Stimulated activated CD4-positive, alpha-beta T cell treated with anti-CD3 and anti-CD28 coated beads, Interleukin-2, amount 100 ng/mL, for 4 hours (primary cell): ENCODE results near the gene IL34.
"Not testable (repeated sequence)": the region's sequence is repeated elsewhere in the genome, so short reads cannot be mapped to it uniquely, and the experiment has no call there.

Source experiments
- DNase-seq: peaks from one replicate; pipeline ENCODE4 v3.0.0-alpha.2; 2020; ENCODE audit warnings: low read depth

The IL34 gene

DNA sequence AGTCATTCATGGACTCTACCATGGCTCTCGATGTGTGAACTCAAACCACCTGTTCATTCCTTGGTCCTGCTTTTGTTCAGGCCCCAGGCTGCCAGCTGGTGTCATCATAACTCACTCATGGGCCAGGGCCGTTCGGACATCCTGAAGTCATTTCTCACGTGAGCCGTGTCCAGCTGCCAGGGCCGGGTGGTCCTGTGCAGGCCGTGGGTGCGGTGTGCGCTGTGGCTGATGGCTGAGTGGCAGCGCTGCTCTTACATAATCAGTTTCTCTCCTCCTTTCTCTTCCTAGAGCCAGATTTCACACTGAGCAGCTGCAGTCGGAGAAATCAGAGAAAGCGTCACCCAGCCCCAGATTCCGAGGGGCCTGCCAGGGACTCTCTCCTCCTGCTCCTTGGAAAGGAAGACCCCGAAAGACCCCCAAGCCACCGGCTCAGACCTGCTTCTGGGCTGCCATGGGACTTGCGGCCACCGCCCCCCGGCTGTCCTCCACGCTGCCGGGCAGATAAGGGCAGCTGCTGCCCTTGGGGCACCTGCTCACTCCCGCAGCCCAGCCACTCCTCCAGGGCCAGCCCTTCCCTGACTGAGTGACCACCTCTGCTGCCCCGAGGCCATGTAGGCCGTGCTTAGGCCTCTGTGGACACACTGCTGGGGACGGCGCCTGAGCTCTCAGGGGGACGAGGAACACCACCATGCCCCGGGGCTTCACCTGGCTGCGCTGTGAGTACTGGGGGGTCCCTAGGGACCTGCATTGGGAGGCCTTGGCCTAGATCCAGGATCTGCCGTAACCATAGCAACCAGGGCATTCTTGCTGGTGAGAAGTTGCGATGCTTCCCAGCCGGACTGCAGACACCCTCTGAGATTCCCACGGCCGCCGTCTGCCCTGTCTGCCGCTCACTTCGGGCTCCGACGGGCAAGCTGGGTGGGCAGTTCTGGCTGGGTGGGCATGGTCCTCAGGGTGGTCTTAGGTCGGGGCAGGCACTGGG, at the start of gene IL34:
Gene IL34 (plus strand): TSS at position 300 of the 982 bp plus-strand sequence. CDS start 389 bp downstream, at position 689.
- DNase-seq, result no peak

DNA sequence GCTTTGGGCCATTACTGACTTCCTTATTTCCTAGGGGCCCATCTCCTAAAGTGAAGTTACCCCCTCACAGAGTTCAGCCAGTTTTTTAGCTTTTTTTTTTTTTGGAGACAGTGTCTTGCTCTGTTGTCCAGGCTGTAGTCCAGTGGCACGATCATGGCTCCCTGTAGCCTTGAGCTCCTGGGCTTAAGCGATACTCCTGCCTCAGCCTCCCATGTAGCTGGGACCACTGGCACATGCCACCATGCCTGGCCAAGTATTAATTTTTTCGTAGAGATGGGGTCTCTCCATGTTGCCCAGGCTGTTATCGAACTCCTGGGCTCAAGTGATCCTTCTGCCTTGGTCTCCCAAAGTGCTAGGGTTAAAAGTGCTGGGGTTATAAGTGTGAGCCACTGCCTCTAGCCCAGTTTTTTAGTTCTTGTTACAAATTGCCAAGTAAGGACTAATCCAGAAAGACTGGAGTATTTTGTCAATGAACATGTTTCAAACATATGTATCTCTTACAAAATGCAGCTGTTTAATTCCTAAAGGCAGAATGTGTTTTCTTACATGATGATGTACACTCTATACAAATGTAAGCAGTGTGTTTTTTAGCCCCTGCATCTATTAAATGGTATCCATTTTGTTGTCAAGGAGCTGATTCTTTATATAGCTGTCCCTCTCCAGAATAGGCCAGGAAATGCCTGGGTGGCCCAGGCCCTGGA, 49.1 kb upstream of the IL34 start:
- DNase-seq, result no peak

DNA sequence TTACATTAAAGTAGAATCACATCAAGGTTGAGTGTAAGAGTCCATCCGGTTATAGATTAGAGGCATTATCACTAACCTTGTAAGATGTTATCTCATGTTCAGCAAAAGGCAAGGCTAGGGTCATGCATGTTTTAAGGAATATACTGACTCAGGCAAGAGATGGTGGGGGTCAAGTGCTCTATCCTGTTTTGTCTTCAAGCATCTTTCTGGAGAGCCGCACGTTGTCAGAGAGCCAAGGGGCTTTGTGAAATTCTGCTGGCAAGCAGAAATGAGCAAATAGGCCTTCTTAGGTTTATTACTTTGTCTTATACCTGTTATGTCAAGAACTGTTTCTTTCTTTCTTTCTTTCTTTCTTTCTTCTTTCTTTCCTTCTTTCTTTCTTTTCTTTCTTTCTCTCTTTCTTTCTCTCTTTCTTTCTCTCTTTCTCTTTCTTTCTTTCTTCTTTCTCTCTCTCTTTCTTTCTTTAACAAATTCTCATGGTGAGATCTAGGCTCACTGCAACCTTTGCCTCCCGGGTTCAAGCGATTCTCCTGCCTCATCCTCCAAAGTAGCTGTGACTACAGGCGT, 47.3 kb upstream of the IL34 start:
- no peak for DNase-seq

DNA sequence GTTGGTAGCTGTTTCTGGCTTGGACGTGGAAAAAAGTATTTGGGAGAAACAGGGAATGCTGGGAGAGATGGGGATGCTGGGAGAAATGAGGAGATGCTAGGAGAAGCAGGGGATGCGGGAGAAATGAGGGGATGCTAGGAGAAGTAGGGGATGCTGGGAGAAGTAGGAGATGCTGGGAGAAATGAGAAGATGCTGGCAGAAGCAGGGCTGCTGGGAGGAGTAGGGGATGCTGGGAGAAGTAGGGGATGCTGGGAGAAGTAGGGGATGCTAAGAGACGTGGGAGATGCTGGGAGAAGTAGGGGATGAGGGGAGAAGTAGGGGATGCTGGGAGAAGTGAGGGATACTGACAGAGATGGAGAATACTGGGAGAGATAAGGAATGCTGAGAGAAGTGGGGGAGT, 45.6 kb upstream of the IL34 start:
- no peak for DNase-seq

DNA sequence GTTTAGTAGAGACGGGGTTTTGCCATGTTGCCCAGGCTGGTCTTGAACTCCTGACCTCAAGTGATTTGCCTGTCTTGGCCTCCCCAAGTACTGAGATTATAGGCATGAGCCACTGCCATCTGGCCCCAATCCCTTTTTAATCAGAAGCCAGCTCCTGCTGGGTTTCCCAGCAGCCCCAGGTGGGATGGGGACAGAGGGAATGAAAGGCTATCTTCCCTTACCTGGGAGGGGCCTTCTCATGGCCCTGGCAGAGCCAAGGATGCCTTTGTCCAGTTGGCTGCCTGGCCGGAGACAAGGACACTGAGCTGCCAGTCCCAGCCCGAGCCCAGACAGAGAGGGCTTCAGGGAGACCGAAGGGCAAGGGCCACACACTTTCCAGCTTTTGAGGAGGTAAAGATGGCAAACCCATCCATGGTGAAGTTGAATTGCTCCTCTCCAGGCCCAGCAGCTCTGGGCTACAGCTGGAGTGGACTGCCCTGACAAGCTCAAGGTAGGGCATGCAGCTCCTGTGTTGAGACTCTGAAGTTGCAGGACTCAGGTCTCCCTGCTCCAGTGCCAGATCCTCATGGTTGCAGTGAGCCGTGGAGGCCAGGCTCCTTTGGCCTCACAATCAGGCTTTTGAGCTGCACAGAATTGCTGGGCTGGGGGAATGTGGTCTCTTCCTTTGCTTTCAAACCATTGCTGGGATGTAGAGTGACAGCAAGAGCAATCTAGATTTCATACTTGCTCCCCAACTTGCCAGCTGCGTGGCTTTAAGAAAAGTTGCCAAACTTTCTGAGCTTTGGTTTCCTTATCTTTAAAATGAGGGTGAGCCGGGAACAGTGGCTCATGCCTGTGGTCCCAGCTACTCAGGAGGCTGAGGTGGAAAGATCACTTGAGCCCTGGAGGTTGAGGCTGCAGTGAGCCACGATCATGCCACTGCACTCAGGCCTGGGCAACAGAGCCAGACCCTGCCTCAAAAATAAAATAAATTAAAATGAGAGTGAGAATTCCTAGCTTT, 44.5 kb upstream of the IL34 start:
- DNase-seq, result no peak

DNA sequence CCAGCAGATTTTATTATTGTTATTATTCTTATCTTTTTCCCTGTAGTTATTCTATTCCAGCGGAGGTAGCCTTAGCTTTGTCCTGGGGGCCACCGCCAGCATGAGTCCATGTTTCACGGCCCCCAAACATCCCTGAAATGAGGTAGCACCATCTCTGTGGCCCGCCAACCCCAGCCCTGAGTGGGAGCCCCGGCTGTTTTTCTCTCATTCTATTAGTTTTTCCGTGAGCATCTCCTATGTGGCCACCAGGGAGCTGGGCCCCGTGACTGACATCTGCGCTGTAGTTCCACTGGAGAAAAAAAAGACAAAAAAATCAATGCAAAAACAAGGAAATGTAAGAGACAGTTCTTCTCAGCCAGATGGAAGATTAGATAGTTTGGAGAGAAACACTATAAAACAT, 43.5 kb upstream of the IL34 start:
- no peak for DNase-seq

DNA sequence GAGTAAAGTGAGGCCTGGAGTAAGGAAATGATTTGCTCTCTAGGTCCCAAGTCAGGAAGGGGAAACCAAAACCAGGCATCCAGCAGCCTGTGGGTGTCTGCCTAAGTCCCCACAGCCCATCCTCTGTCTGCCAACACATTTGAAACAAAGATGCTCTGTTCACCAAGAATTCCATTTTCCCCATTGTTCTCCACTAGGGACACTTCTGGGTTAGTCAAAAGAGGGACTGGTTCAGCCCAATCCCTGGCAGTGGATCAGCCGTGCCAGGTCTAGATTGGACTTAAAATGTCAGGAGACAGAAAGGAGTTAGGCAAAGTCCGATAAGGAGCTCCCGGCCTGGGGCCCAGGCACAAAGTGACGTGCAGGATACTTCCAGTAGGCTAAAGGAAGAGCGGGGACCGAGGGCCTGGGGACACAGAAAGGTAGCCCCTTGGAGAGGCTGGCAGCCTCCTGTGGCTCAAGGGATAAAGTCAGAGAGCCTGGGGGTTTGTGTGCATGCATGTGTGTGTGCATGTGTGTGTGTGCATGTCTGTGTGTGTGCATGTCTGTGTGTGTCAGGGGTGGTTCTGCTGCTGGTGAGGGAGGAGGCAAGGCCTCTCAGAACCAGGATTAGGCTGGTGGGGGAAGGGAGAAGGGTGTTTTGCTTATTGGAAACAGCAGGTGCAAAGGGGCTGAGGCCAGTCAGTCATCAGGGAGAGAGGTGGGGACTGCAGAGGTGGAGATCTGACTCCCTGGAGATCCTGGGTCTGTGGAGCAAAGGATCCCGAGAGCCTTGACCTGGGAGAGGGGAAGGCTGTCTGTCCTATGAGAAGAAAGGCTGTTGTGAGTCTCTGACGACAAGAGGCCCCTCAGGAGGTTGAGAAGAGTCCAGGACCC, 41.7 kb upstream of the IL34 start:
- DNase-seq, result no peak

DNA sequence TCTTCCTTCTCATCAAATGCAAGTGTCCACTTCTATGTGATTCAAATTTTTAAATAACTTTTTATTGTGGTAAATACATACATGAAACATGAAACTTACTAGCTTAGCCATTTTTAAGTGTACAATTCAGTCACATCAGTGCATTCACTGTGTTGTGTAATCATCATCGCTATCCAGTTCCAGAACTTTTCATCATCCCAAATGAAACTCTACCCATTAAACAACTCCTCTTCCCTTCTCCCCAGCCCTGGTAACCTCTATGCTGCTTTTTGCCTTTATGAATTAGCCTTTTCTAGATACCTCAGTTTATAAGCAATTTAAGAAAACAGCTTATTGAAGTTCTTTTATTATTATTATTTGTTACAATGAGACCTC, 41.1 kb upstream of the IL34 start:
- DNase-seq, result no peak

DNA sequence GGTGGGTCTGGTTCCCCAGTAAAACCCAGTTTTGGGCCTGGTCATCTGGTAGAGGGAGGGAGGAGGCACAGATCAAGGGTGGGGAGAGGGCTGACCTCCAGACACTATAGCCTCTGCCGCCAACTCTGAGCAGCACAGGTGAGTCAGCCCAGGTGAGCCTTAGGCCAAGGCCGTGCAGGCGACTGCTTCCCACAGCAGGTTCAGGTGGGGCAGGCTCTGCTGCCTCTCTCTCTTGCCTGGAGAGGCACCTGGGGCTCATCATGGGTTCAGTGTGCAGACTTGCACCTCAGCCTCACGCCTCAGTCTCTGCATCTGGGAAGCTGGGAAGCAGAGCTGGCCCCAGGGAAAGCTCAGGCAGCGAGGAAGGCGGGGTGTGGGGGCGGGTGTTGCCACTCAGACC, 37.8 kb upstream of the IL34 start:
- DNase-seq, result no peak

DNA sequence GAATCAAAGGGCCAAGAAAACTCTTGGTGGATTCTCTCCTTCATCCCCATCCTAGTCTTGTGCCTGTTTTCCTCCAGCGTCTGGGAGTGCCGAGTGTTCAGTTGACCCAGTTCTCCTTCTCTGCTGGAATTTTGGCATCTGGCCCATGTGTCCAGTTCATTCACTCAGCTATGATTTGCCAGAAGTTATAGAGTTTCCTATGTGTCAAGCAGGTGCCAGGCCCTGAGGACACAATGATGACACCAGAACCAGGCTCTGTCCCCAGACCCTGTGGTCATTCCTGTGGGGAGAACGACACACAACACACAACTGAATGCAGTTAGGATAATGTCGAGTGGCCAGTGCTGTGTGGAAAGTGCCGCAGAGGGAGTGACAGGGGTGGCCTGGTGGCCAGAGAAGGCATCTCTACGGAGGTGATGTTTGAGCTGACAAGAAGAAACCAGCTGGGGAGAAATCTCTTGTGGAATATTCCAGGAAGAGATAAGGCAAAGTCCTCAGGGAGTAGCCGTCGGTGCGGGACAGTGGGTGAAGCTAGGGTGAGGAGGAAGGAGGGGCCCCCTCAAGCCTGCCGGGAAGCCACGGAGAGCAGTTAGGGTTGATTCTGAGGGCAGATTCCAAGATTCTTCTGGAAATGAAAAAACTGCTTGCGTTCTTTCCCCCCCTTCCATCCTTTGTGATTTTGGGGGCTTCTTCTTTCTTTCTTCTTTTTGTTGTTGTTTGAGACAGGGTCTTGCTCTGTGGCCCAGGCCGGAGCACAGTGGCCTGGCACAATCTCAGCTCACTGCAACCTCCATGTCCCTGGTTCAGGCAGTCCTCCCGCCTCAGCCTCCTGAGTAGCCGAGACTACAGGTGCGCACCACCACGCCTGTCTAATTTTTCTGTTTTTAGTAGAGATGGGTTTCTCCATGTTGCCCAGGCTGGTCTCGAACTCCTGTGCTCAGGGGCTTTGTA, 35.8 kb upstream of the IL34 start:
- no peak for DNase-seq

DNA sequence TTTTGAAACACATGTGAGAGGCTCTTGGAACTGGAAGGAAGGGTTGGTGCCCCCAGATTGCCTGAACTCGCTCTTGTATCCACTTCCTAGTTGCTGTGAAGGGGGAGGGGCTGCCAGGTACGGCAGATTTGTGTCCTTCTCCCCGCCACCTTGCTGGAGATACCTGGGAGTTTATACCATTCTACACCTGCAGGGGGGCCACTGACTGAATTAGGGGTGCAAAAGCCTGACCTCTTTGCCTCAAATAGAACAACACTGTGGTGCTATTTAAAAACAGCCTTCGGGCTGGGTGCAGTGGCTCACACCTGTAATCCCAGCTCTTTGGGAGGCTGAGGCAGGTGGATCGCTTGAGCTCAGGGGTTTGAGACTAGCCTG, 35.1 kb upstream of the IL34 start:
- DNase-seq, result no peak

DNA sequence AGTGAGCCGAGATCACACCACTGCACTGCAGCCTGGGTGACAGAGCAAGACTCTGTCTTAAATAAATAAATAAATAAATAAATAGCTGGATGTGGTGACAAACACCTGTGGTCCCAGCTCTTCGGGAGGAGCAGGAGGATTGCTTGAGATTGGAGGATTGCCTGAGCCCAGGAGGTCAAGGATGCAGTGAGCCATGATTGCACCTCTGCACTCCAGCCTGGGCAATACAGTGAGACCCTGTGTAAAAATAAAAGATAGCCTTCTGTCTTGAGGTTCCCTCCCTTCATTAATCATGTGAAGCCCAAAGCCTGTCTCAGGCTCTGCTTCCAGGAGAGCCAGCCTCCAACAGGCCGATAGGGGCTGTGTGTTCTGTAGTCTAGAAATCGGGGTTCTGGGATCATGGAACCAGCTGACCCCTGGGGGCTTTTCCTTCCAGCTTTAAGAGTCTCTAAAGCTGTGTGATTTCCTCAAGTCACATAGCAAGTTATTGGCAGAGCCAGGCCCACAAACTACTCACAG, 34.5 kb upstream of the IL34 start:
- DNase-seq, result no peak

DNA sequence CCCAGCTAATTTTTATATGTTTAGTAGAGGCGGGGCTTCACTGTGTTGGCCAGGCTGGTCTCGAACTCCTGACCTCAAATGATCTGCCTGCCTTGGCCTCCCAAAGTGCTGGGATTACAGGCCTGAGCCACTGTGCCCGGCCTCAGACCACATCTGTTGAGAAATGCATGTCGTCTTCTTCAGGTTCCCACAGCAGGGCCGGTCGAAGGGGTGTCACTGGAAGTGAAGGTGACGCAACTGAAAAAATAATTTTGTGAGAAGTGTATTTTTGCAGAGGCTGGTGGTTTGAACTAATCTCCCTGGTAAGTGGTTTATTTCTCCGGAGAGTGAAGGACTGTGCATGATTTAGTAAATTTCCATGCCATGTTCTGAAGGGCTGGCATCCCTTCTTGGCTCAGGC, 33.4 kb upstream of the IL34 start:
- DNase-seq, result no peak

DNA sequence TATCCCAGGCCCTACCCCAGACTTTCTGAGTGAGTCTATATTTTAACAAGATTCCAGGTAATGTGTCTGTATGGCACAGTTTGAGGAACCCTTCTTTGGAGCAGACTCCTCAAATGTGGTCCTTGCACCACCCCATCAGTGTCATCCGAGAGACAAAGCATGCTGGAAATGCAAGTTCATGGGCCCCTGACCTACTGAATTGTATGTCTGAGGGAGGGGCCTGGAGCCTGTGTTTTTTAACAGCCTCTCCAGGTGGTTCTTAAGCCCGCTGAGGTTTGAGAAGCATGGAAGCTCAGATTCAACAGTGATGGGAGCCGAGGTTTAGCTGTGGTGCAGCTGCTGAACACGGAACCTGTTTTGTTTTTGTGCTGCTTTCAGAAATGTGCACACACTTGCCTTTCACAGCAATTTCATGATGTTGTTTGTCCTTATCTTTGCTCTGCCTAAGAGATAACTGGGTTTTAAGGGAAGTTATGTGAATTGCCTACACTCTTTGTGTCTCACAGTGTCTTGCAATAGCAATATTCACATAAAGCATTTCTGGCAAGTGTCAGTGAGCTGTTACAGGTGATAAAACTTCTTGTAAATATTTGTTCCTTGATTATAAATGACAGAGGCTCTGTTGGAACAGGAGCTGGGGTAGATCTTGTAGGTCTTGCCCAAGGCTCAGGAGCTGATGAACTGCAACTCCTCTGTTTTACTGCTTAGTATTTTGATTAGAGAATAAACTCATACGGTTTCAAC, 32.0 kb upstream of the IL34 start:
- no peak for DNase-seq

DNA sequence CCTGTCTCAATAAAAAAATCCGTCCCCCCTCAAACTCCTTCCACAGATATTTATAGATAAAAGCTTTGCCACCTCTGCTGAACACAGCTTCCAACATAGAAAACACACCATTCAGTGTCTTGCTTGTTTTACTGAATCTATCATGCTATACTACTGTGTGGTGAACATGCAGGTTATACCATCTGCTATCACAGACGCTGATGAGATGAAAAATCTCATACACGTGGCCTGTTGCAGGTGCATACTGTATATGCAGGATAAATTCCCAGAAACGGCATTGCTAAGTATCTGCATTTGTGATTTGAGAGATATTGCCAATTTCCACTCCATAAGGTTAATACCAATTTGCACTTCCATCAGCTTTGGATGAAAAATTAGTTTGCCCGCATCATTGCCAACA, 30.4 kb upstream of the IL34 start:
- DNase-seq, result no peak

DNA sequence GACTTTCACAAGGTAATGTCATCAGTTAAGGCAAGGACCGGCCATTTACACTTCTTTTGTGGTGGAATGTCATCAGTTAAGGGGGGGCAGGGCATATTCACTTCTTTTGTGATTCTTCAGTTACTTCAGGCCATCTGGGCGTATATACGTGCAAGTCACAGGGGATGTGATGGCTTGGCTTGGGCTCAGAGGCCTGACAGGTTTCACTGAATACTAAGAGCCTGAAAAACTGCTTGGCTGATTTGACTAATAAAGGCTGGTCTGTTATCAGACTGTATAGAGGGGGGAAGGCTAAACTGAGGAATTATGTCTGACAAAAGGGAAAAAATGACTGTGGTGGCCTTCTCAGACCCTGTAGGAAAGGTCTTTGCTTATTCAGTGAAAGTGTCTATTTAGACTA, 24.5 kb upstream of the IL34 start:
- not testable (repeated sequence) for DNase-seq

DNA sequence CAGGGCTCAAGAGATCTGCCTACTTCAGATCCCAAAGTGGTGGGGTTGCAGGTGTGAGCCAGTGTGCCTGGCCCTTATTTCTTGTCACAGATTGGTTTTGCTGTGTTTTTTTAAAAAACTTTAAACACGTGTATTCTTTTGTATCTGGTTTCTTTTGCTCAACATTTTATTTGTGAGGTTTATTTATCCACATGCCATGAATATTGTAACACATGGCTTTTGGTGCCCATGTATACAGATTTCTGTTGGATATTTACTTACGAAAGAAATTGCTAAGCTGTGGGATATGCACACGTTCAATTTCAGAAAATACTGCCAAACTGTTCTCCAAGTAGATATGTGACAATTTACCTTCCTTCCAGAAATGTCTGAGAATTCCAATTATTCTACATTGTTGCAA, 18.7 kb upstream of the IL34 start:
- no peak for DNase-seq

DNA sequence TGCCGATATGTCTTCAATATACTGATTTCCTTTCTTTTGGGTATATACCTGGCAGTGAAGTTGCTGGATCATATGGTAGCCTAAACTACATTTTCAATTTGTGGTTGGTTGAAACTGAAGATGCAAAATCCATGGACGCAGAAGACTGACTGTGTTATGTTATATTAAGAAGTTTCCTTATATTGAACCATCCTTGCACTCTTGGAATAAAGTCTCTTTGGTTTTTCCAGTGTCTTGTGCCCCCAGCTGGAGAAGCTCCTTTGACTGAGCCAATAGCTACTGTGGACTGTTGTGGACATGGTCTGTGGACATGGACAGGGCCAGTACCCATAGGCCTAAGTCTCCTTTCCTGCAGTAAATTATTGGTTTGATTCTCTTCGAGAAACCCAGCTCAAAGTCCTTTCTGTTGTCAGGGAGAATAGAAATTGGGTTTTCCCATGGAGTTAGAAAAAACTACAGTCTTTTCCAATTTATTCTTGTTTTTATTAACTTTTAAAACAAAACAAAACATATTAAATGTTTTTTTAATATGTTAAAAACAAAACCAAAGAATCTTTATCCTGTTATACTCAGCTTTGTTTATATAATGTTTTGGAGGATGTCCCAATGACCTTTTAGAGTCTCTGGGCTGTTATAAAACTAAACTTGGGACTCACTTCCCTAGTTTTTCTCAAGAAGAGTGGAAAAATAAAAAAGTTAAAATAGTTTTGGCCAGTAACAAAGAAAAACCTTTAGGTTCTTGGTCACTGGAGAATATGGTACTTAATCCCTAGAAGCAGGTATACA, 15.2 kb upstream of the IL34 start:
- no peak for DNase-seq
